Measurements from ENCODE around the gene ARID5A.

The ARID5A gene

GRCh38 chr2:96541398-96542152, 5.0 kb downstream of the ARID5A start:
- no peak for TF ChIP-seq CTCF (IDR thresholded peaks at IDR 0.05)

GRCh38 chr2:96542357-96542977, 5.9 kb downstream of the ARID5A start:
- no peak for TF ChIP-seq CTCF (IDR thresholded peaks at IDR 0.05)

- no peak for TF ChIP-seq CTCF (IDR thresholded peaks at IDR 0.05)
Observed at GRCh38 chr2:96546321-96546720, 9.8 kb downstream of the ARID5A start.

- TF ChIP-seq CTCF (IDR thresholded peaks at IDR 0.05): no peak
Observed at GRCh38 chr2:96546797-96547196, 10.2 kb downstream of the ARID5A start.

GRCh38 chr2:96547203-96547641, 10.7 kb downstream of the ARID5A start:
- TF ChIP-seq CTCF (IDR thresholded peaks at IDR 0.05): no peak

- TF ChIP-seq CTCF (IDR thresholded peaks at IDR 0.05): no peak
Observed at GRCh38 chr2:96547731-96548171, 11.2 kb downstream of the ARID5A start.

- TF ChIP-seq CTCF (IDR thresholded peaks at IDR 0.05): no peak
Observed at GRCh38 chr2:96548558-96549465, 12.3 kb downstream of the ARID5A start.
